K562 (cell line): ENCODE data around the gene TPCN1. TPM values are rescaled to one million over a fixed set of nuclear protein-coding genes. Genes with fewer than 3 reads are reported as not detected.
A peak's percentile ranks its signal among the peaks of the same experiment; 100 is the strongest.

Experiments used
- ARNT ChIP-seq, 2 experiments: fragments of 450-650 bp; IDR thresholded peaks; 2 replicates each; pipeline ENCODE4 v1.6.1; 2016; ENCODE audit warnings: mild to moderate bottlenecking in 1 of 2
- CEBPB ChIP-seq: fragments of 450-650 bp; IDR thresholded peaks from 2 replicates; pipeline ENCODE4 v1.6.1; 2016; ENCODE audit warnings: missing genetic modification characterization, missing compliant biosample characterization
- HDAC8 ChIP-seq: fragments of 450-650 bp; IDR thresholded peaks from 2 replicates; pipeline ENCODE4 v1.6.1; 2016; ENCODE audit warnings: mild to moderate bottlenecking, missing genetic modification characterization, moderate library complexity, missing compliant biosample characterization
- JUND ChIP-seq, 2 experiments: IDR thresholded peaks; 2 replicates in 1 of 2; 3 replicates in 1 of 2; pipeline ENCODE4 v1.6.1; 2011; ENCODE audit warnings: borderline replicate concordance in 2 of 2, low read depth in 2 of 2, low read length in 2 of 2, improper control_type of control experiment in 1 of 2, missing biosample characterization in 1 of 2, missing genetic modification characterization in 1 of 2, missing genetic modification reagents in 1 of 2
- MTA1 ChIP-seq: fragments of 450-650 bp; IDR thresholded peaks from 2 replicates; pipeline ENCODE4 v1.6.1; 2017; ENCODE audit warnings: borderline replicate concordance
- POU5F1 ChIP-seq: fragments of 150-350 bp; IDR thresholded peaks from 2 replicates; pipeline ENCODE4 v1.6.1; 2014; ENCODE audit warnings: borderline replicate concordance, low read length, low read depth, mild to moderate bottlenecking; ENCODE audit not compliant: partially characterized antibody
- RFX7 ChIP-seq: fragments of 250-450 bp; sonication (Bioruptor Pico); IDR thresholded peaks from 2 replicates; pipeline ENCODE4 v1.5.1; 2021; ENCODE audit warnings: mild to moderate bottlenecking
- SRF ChIP-seq, 2 experiments: fragments of 250-450, 450-650 bp in 1 of 2; sonication (Bioruptor Pico) in 1 of 2; sonication (generic) in 1 of 2; formaldehyde crosslinking; IDR thresholded peaks; 2 replicates each; pipeline versions ENCODE4 v1.5.0 to v1.5.1; 2020 to 2022; ENCODE audit warnings: mild to moderate bottlenecking in 1 of 2, missing genetic modification reagents in 1 of 2
- ZFP30 ChIP-seq: fragments of 250-450 bp; sonication (Bioruptor Pico); IDR thresholded peaks from 2 replicates; pipeline ENCODE4 v1.8.0; 2022; ENCODE audit warnings: moderate library complexity, mild to moderate bottlenecking, inconsistent platforms, borderline replicate concordance
- ZNF175 ChIP-seq: fragments of 200-800 bp; sonication (Bioruptor generic); IDR thresholded peaks from 2 replicates; pipeline ENCODE4 v1.6.1; 2016; ENCODE audit warnings: low read depth, mild to moderate bottlenecking, missing genetic modification characterization, missing compliant biosample characterization
- ZNF589 ChIP-seq: fragments of 200-800 bp; sonication (Bioruptor generic); IDR thresholded peaks from 2 replicates; pipeline ENCODE4 v1.6.1; 2016; ENCODE audit warnings: low read depth, missing genetic modification characterization, missing compliant biosample characterization
- polyA plus RNA-seq, 8 experiments: library from polyadenylated mRNA; depleted of rRNA in 4 of 8; stranded (reverse) in 5 of 8; unstranded in 3 of 8; fragments of >200 nt; fragmentation: Nextera tagmentation in 2 of 8; fragmentation: Illumina TruSeq in 1 of 8; extraction: Ambion mirVana in 2 of 8; extraction: Trizol in 1 of 8; gene quantifications; 2 replicates each; pipeline versions ENCODE4 v1.2.1 to v1.2.3, GENCODE V29; 2011 to 2014; ENCODE audit warnings: inconsistent platforms in 1 of 8, missing spikeins in 1 of 8
- total RNA-seq, 7 experiments: library from RNA; depleted of rRNA in 6 of 7; stranded (reverse); fragments of >200 nt in 6 of 7; fragmentation: Illumina TruSeq in 2 of 7; extraction: Trizol in 2 of 7; gene quantifications; 2 replicates each; pipeline versions ENCODE4 v1.2.1 to v1.2.3, GENCODE V29; 2011 to 2021; ENCODE audit warnings: low replicate concordance in 1 of 7
- TF ChIP-seq, protein P1 (sequence below): fragments of 250-450 bp; sonication (Bioruptor Pico); IDR thresholded peaks from 2 replicates; pipeline ENCODE4 v1.4.0; 2020
- TF ChIP-seq, protein P2 (sequence below): IDR thresholded peaks from 2 replicates; pipeline ENCODE4 v1.6.1; 2012; ENCODE audit warnings: low read depth, low read length, improper control_type of control experiment, borderline replicate concordance
- TF ChIP-seq, protein P3 (sequence below): fragments of 250-450 bp; sonication (Bioruptor Pico); IDR thresholded peaks from 2 replicates; pipeline ENCODE4 v1.5.0; 2022; ENCODE audit warnings: mild to moderate bottlenecking
- TF ChIP-seq, protein P4 (sequence below): sonication (generic); formaldehyde crosslinking; IDR thresholded peaks from 2 replicates; pipeline ENCODE4 v1.8.1; 2023; ENCODE audit warnings: mild to moderate bottlenecking, missing genetic modification reagents

Gene TPCN1
- total and polyA plus RNA-seq, 9 of the 15 experiments (the other 6 are each of a cell fraction or from before 2014, with no cell fraction given): 0.80 to 23.8 (median 7.4) TPM

DNA sequence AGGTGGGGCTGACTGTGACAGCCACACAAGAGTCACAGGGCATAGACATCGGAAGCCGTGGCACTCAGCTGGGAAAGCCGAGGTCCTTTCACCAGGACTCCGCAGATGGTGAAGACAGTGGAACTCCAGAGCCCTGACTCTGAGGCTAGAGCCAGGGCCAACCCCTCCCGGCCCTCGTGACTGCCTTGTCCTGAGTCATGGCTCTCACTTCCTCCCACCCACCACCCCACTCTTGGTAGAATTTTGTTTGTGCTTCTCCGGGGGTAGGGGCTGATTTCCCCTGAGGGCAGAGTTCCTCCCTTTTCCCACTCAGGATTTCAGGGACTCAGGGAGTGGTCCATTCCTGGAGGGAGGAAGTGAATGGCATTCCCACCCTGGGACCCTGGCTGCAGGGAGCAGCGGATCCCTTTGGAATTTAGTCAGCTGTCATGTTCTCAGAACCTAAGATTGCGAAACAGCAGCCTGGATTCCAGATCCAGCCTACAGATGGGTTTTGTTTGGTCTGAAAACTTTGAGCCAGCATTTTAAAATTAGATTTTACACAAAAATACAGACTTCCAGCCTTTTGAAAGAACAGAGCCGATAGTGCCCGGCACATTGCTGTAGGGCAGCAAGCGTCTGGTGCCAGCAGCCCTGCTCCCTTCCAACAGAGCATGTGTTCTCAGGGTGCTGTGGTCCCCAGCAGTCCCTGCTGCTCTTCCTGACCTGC lies 50.7 kb downstream of the TPCN1 start (continued):
- TF ChIP-seq, protein P1, sequence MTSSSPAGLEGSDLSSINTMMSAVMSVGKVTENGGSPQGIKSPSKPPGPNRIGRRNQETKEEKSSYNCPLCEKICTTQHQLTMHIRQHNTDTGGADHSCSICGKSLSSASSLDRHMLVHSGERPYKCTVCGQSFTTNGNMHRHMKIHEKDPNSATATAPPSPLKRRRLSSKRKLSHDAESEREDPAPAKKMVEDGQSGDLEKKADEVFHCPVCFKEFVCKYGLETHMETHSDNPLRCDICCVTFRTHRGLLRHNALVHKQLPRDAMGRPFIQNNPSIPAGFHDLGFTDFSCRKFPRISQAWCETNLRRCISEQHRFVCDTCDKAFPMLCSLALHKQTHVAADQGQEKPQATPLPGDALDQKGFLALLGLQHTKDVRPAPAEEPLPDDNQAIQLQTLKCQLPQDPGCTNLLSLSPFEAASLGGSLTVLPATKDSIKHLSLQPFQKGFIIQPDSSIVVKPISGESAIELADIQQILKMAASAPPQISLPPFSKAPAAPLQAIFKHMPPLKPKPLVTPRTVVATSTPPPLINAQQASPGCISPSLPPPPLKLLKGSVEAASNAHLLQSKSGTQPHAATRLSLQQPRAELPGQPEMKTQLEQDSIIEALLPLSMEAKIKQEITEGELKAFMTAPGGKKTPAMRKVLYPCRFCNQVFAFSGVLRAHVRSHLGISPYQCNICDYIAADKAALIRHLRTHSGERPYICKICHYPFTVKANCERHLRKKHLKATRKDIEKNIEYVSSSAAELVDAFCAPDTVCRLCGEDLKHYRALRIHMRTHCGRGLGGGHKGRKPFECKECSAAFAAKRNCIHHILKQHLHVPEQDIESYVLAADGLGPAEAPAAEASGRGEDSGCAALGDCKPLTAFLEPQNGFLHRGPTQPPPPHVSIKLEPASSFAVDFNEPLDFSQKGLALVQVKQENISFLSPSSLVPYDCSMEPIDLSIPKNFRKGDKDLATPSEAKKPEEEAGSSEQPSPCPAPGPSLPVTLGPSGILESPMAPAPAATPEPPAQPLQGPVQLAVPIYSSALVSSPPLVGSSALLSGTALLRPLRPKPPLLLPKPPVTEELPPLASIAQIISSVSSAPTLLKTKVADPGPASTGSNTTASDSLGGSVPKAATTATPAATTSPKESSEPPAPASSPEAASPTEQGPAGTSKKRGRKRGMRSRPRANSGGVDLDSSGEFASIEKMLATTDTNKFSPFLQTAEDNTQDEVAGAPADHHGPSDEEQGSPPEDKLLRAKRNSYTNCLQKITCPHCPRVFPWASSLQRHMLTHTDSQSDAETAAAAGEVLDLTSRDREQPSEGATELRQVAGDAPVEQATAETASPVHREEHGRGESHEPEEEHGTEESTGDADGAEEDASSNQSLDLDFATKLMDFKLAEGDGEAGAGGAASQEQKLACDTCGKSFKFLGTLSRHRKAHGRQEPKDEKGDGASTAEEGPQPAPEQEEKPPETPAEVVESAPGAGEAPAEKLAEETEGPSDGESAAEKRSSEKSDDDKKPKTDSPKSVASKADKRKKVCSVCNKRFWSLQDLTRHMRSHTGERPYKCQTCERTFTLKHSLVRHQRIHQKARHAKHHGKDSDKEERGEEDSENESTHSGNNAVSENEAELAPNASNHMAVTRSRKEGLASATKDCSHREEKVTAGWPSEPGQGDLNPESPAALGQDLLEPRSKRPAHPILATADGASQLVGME (CRISPR knock-in tag): no peak
- TF ChIP-seq JUND (IDR thresholded peaks at IDR 0.05; ENCODE audit: borderline replicate concordance, low read depth, low read length) (peak; percentile 49), JUND (tag; IDR thresholded peaks at IDR 0.05; ENCODE audit: borderline replicate concordance, low read depth, low read length) (peak; percentile 44; the same call in 1 of the 3 replicates), SRF (CRISPR knock-in tag; IDR thresholded peaks at IDR 0.05) (no peak), HDAC8 (tag) (no peak), POU5F1 (no peak), MTA1 (no peak), ARNT (IDR thresholded peaks at IDR 0.05) (no peak), ZNF589 (CRISPR knock-in tag) (no peak), CEBPB (peak; percentile 97), ZFP30 (no peak), ZNF175 (CRISPR knock-in tag) (peak; percentile 24; the same call in 1 of the 2 replicates), RFX7 (no peak)
- TF ChIP-seq, protein P2, sequence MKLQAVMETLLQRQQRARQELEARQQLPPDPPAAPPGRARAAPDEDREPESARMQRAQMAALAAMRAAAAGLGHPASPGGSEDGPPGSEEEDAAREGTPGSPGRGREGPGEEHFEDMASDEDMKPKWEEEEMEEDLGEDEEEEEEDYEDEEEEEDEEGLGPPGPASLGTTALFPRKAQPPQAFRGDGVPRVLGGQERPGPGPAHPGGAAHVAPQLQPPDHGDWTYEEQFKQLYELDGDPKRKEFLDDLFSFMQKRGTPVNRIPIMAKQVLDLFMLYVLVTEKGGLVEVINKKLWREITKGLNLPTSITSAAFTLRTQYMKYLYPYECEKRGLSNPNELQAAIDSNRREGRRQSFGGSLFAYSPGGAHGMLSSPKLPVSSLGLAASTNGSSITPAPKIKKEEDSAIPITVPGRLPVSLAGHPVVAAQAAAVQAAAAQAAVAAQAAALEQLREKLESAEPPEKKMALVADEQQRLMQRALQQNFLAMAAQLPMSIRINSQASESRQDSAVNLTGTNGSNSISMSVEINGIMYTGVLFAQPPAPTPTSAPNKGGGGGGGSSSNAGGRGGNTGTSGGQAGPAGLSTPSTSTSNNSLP: no peak
- TF ChIP-seq, protein P3, sequence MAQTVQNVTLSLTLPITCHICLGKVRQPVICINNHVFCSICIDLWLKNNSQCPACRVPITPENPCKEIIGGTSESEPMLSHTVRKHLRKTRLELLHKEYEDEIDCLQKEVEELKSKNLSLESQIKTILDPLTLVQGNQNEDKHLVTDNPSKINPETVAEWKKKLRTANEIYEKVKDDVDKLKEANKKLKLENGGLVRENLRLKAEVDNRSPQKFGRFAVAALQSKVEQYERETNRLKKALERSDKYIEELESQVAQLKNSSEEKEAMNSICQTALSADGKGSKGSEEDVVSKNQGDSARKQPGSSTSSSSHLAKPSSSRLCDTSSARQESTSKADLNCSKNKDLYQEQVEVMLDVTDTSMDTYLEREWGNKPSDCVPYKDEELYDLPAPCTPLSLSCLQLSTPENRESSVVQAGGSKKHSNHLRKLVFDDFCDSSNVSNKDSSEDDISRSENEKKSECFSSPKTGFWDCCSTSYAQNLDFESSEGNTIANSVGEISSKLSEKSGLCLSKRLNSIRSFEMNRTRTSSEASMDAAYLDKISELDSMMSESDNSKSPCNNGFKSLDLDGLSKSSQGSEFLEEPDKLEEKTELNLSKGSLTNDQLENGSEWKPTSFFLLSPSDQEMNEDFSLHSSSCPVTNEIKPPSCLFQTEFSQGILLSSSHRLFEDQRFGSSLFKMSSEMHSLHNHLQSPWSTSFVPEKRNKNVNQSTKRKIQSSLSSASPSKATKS: no peak
- TF ChIP-seq, protein P4, sequence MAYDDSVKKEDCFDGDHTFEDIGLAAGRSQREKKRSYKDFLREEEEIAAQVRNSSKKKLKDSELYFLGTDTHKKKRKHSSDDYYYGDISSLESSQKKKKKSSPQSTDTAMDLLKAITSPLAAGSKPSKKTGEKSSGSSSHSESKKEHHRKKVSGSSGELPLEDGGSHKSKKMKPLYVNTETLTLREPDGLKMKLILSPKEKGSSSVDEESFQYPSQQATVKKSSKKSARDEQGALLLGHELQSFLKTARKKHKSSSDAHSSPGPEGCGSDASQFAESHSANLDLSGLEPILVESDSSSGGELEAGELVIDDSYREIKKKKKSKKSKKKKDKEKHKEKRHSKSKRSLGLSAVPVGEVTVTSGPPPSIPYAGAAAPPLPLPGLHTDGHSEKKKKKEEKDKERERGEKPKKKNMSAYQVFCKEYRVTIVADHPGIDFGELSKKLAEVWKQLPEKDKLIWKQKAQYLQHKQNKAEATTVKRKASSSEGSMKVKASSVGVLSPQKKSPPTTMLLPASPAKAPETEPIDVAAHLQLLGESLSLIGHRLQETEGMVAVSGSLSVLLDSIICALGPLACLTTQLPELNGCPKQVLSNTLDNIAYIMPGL: no peak
